ENCODE measurements around the gene BTBD6. TPM values are rescaled to one million over a fixed set of nuclear protein-coding genes. Genes with fewer than 3 reads are reported as not detected.
"Not testable (repeated sequence)": the region's sequence is repeated elsewhere in the genome, so short reads cannot be mapped to it uniquely, and the experiment has no call there.

Gene BTBD6
- total RNA-seq, 2 experiments from 2014 or later: 44.2 to 45.7 TPM

DNA sequence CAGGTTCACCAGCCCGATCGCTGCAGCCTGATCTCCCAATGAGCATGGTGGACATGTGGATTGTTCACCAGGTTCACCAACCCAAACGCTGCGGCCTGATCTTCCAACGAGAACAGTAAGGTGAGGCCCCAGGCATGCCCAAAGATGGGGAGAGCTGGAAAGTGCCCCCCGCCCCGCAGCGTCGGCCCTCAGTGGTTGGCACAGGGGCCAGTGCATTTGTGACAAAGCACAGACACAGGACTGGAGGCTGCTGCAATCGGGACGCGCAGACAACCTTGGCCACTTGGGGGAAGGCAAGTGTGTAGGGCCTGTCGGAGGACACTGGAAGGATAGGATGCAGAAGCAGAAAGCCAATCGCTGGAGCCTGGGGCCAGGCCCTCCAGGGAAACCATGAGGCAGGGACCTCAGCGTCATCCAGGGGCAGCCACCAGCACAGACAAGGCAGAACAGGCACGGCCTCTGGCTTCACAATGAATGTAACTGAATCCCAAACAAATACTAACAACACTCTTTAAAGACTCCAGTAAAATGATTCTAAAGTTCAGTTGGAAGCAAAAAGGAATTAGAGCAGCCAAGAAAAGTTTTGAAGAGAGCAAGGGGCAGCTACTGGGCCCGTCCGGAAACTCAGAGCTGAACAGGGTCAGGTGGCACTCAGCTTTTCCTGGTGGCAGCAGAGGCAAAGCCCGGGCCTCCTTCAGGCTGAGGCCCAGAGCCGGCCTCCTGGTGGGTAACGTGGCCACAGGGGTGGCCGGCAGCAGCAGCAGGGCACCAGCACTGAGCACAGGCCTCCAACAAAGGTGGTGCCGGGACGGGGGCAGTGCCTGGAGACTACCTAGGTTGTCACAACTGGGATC lies 39.1 kb downstream of the BTBD6 start:
- H3K9me3 Mint-ChIP-seq: no peaks in the 10 kb centered on the region
- no peak overlapping the region for H3K4me3 Mint-ChIP-seq
- H3K27ac Mint-ChIP-seq: no peak overlapping the region
- peaks cover 35% of the 10 kb centered on the region for H3K4me1 Mint-ChIP-seq
- DNase-seq: no peak
- POLR2A ChIA-PET: no interaction called here
- no peaks in the 10 kb centered on the region for H3K27me3 Mint-ChIP-seq
- CTCF ChIA-PET: interaction anchor here (1.5 kb wide), 1 partner anchor 27 kb away, joined by 3 read pairs; the partner anchor contains the start of gene PACS2
- H3K36me3 Mint-ChIP-seq (ENCODE audit: low read depth): no peaks in the 10 kb centered on the region

DNA sequence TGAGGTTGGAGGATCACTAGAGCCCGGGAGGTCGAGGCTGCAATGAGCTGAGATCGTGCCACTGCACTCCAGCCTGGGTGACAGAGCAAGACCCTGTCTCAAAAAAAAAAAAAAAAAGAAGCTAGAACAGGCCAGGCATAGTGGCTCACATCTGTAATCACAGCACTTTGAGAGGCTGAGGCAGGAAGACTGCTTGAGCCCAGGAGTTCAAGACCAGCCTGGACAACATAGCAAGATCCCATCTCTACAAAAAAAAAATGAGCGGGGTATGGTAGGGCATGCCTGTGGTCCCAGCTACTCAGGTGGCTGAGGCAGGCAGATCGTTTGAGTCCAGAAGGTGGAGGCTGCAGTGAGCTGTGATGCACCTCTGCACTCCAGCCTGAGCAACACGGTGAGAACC lies 40.6 kb downstream of the BTBD6 start:
- not testable (repeated sequence) for H3K4me3 Mint-ChIP-seq; H3K27ac Mint-ChIP-seq; H3K9me3 Mint-ChIP-seq; H3K36me3 Mint-ChIP-seq (ENCODE audit: low read depth); DNase-seq; H3K27me3 Mint-ChIP-seq
- H3K4me1 Mint-ChIP-seq: peaks cover 44% of the 10 kb centered on the region
- POLR2A ChIA-PET: interaction anchor here (1.1 to 1.5 kb wide), 3 partner anchors 11 to 17 kb away, joined by 4 read pairs; no protein-coding TSS in a partner anchor
- CTCF ChIA-PET: interaction anchor here (1.5 kb wide), 1 partner anchor 25 kb away, joined by 3 read pairs; the partner anchor contains the start of gene PACS2

DNA sequence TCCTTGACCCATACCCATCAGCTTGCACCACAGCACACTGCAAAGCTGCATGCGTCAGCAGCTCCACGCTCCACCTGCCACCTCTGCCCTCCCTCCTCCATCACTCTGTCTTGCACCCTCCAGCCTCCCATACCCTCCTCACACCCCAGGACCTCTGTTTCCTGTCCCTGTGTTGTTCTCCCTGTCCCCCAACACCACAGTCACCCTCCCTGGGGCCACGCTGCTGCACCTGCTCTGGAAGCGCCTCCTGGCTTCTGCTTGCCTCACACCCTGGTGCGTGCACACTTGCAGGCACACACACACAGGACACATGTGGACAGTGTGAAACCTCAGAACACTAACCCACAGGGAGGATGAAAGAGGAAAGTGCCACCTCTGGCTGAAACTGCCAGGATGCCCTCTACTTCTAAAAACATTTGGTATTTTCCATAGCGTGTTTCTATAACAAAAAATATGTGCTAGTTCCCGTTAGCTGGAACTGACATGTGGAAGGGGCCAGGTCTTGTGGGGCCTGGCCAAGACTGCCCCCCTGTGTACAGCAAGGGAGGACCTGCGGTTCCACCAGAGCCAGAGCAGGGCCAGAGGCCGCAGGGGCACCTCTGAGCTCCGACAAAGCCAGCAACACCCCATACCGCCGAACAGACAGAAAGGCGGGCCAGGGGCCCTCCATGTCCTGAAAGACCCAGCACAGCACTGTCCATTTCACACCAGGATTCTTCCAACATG lies 42.5 kb downstream of the BTBD6 start:
- POLR2A ChIA-PET: interaction anchor here (1.1 to 3.9 kb wide), 4 partner anchors 10 to 230 kb away, joined by 3 to 28 read pairs (median 16); partner anchors contain the start of genes BRF1 and PACS2
- H3K9me3 Mint-ChIP-seq: no peaks in the 10 kb centered on the region
- peaks cover 3% of the 10 kb centered on the region for H3K36me3 Mint-ChIP-seq (ENCODE audit: low read depth)
- no peaks in the 10 kb centered on the region for H3K27me3 Mint-ChIP-seq
- CTCF ChIA-PET: interaction anchor here (1.2 kb wide), 1 partner anchor 26 kb away, joined by 3 read pairs; no protein-coding TSS in a partner anchor
- H3K4me1 Mint-ChIP-seq: peaks cover 46% of the 10 kb centered on the region
- H3K4me3 Mint-ChIP-seq: no peak overlapping the region
- peak overlapping the region; percentile 48 for H3K27ac Mint-ChIP-seq
- DNase-seq: no peak

- POLR2A ChIA-PET: interaction anchor here (0.5 to 3.9 kb wide), 9 partner anchors 8 to 267 kb away, joined by 3 to 28 read pairs (median 3); partner anchors contain the start of genes BRF1, BTBD6 and PACS2
- CTCF ChIA-PET: interaction anchor here (0.8 to 1.6 kb wide), 6 partner anchors 8 to 199 kb away, joined by 3 to 5 read pairs (median 3); partner anchors contain the start of gene BRF1
- Mint-ChIP-seq H3K27me3 (no peaks in the 10 kb centered on the region), H3K36me3 (ENCODE audit: low read depth) (peaks cover 3% of the 10 kb centered on the region), H3K9me3 (no peaks in the 10 kb centered on the region), H3K4me3 (peak overlapping the region; percentile 51), H3K27ac (peak overlapping the region; percentile 91), H3K4me1 (peaks cover 50% of the 10 kb centered on the region)
- peak; percentile 64 for DNase-seq
Measured at GRCh38 chr14:105292826-105293711, 44.7 kb downstream of the BTBD6 start.

GRCh38 chr14:105294142-105294597 lies 45.8 kb downstream of the BTBD6 start:
- no peaks in the 10 kb centered on the region for H3K9me3 Mint-ChIP-seq
- H3K27me3 Mint-ChIP-seq: no peaks in the 10 kb centered on the region
- H3K27ac Mint-ChIP-seq: peak overlapping the region; percentile 91
- peak overlapping the region; percentile 56 for H3K4me3 Mint-ChIP-seq
- peaks cover 54% of the 10 kb centered on the region for H3K4me1 Mint-ChIP-seq
- ChIA-PET POLR2A (interaction anchor here (0.6 to 3.9 kb wide), 4 partner anchors 11 to 46 kb away, joined by 3 to 28 read pairs (median 4); partner anchors contain the start of genes BTBD6 and PACS2), CTCF (interaction anchor here (1.2 kb wide), 2 partner anchors 27 to 58 kb away, joined by 3 read pairs; no protein-coding TSS in a partner anchor)
- peak; percentile 81 for DNase-seq
- peaks cover 3% of the 10 kb centered on the region for H3K36me3 Mint-ChIP-seq (ENCODE audit: low read depth)

DNA sequence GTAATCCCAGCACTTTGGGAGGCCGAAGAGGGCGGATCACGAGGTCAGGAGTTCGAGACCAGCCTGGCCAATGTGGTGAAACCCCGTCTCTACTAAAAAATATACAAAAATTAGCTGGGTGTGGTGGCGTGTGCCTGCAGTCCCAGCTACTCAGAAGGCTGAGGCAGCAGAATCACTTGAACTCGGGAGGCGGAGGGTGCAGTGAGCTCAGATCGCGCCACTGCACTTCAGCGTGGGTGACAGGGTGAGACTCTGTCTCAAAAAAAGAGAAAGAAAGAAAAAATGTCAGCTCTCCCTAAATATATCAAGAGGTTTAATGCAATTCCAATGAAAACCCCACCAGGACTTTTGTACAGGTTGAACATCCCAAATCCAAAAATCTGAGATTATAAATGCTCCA lies 49.0 kb downstream of the BTBD6 start:
- POLR2A ChIA-PET: interaction anchor here (0.8 kb wide), 1 partner anchor 49 kb away, joined by 3 read pairs; the partner anchor contains the start of gene BTBD6
- DNase-seq; H3K27me3 Mint-ChIP-seq; H3K27ac Mint-ChIP-seq; CTCF ChIA-PET; H3K4me3 Mint-ChIP-seq; H3K9me3 Mint-ChIP-seq; H3K36me3 Mint-ChIP-seq (ENCODE audit: low read depth): not testable (repeated sequence)
- H3K4me1 Mint-ChIP-seq: peaks cover 50% of the 10 kb centered on the region

DNA sequence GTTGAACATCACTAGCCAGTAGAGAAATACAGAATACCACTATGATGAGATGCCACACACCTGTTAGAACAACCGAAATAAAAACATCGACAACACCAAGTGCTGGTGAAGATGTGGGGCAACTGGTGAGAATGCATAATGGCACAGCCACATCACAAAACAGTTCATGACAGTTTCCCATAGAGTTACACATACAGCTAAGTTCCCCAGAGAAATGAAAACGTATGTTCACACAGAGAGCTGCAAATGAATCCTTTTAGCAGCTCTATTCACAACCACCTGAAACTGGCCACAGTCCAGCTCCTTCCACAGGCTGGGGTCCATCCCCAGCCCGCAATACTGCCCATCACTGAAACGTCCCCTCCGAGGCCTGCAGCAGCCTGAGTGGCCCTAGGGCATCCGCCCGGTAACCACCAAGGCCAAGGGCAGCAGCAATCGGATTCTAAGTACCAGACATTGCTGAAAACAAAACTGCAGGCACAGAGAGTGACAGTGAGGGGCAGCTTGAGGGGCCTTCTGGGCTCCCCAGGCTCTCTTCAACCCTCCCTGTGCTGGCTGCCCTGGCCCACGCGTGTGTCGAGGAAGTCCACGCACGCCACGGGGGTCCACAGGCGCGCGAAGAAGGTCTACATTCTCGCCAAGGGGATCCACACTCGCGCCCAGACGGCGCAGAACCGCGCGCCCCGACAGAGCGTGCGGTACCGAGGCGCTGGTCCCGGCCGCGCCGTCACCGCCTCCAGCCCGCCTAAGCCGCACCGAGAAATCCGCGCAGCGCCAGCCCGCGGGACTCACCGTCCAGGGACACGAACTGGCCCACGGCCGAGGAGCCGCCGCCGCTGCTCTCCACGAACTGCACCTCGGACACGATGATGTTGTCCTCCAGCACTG lies 51.6 kb downstream of the BTBD6 start:
- CTCF ChIA-PET: interaction anchor here (1.4 to 2.0 kb wide), 3 partner anchors 14 to 71 kb away, joined by 4 to 10 read pairs (median 8); partner anchors contain the start of genes BTBD6 and PACS2
- peak overlapping the region; percentile 81 for H3K27ac Mint-ChIP-seq
- H3K27me3 Mint-ChIP-seq: no peaks in the 10 kb centered on the region
- peaks cover 4% of the 10 kb centered on the region for H3K36me3 Mint-ChIP-seq (ENCODE audit: low read depth)
- DNase-seq: peak; percentile 37
- peaks cover 39% of the 10 kb centered on the region for H3K4me1 Mint-ChIP-seq
- no peaks in the 10 kb centered on the region for H3K9me3 Mint-ChIP-seq
- POLR2A ChIA-PET: interaction anchor here (0.9 to 3.1 kb wide), 13 partner anchors 8 to 274 kb away, joined by 3 to 93 read pairs (median 4); partner anchors contain the start of genes BTBD6, GPR132, NUDT14 and PACS2
- H3K4me3 Mint-ChIP-seq: peak overlapping the region; percentile 90

Other genes starting within 250 kb of the BTBD6 start
- gene CDCA4, start 227.4 kb upstream of the BTBD6 start, total RNA-seq: 10 to 100 TPM; 57.1 to 57.5 TPM
- gene GPR132, start 183.1 kb upstream of the BTBD6 start, total RNA-seq: 10 to 100 TPM; 51.2 to 51.4 TPM
- 1 to 10 TPM; 2.6 to 3.0 TPM for gene JAG2, start 79.8 kb upstream of the BTBD6 start, total RNA-seq
- 10 to 100 TPM; 23.8 to 24.9 TPM for gene NUDT14, start 67.2 kb upstream of the BTBD6 start, total RNA-seq
- 10 to 100 TPM; 37.4 to 40.7 TPM for gene BRF1, start 52.5 kb downstream of the BTBD6 start, total RNA-seq
- gene PACS2, start 66.2 kb downstream of the BTBD6 start, total RNA-seq: 10 to 100 TPM; 28.3 to 29.9 TPM
- 1 to 10 TPM; 2.6 to 4.4 TPM for gene TEX22, start 150.0 kb downstream of the BTBD6 start, total RNA-seq
- gene MTA1, start 171.3 kb downstream of the BTBD6 start, total RNA-seq: 100 to 1,000 TPM in 1 of 2 experiments, 10 to 100 TPM in 1; 98.5 to 103 TPM
- gene CRIP2, start 226.3 kb downstream of the BTBD6 start, total RNA-seq: 1 to 10 TPM; 1.8 to 1.9 TPM
- gene CRIP1, start 238.4 kb downstream of the BTBD6 start, total RNA-seq: 100 to 1,000 TPM; 875 to 883 TPM
- 10 to 100 TPM; 44.1 to 47.0 TPM for gene TEDC1, start 242.7 kb downstream of the BTBD6 start, total RNA-seq

All from activated CD4-positive, alpha-beta memory T cell treated with anti-CD3 and anti-CD28 coated beads, Interleukin-2, amount 10 ng/mL, durations not matched to agents 7 days and 5 days (primary cell).